ENCODE measurements around the gene ABCC4. TPM values are rescaled to one million over a fixed set of nuclear protein-coding genes. Genes with fewer than 3 reads are reported as not detected.
"Not testable (repeated sequence)": the region's sequence is repeated elsewhere in the genome, so short reads cannot be mapped to it uniquely, and the experiment has no call there.

The ABCC4 gene
- total RNA-seq, 1 donor from 2014 or later, result 10.6 TPM

- H3K4me3 Mint-ChIP-seq (ENCODE audit: unreplicated experiment), result no peak overlapping the region
- peaks cover 62% of the 10 kb centered on the region for H3K4me1 Mint-ChIP-seq (ENCODE audit: low read depth)
- peak overlapping the region; percentile 87 for H3K27ac Mint-ChIP-seq (ENCODE audit: unreplicated experiment)
- H3K27me3 Mint-ChIP-seq (ENCODE audit: low read depth), result no peaks in the 10 kb centered on the region
- H3K36me3 Mint-ChIP-seq (ENCODE audit: low read depth), result peaks cover 2% of the 10 kb centered on the region
- peaks cover 6% of the 10 kb centered on the region for H3K9me3 Mint-ChIP-seq (ENCODE audit: low read depth)
- TF ChIP-seq, protein P1, sequence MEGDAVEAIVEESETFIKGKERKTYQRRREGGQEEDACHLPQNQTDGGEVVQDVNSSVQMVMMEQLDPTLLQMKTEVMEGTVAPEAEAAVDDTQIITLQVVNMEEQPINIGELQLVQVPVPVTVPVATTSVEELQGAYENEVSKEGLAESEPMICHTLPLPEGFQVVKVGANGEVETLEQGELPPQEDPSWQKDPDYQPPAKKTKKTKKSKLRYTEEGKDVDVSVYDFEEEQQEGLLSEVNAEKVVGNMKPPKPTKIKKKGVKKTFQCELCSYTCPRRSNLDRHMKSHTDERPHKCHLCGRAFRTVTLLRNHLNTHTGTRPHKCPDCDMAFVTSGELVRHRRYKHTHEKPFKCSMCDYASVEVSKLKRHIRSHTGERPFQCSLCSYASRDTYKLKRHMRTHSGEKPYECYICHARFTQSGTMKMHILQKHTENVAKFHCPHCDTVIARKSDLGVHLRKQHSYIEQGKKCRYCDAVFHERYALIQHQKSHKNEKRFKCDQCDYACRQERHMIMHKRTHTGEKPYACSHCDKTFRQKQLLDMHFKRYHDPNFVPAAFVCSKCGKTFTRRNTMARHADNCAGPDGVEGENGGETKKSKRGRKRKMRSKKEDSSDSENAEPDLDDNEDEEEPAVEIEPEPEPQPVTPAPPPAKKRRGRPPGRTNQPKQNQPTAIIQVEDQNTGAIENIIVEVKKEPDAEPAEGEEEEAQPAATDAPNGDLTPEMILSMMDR (IDR thresholded peaks at IDR 0.05), result no peak
- DNase-seq (ENCODE audit: low spot score), result no peak
Observed at GRCh38 chr13:95269756-95270155, 31.5 kb downstream of the ABCC4 start.

DNA sequence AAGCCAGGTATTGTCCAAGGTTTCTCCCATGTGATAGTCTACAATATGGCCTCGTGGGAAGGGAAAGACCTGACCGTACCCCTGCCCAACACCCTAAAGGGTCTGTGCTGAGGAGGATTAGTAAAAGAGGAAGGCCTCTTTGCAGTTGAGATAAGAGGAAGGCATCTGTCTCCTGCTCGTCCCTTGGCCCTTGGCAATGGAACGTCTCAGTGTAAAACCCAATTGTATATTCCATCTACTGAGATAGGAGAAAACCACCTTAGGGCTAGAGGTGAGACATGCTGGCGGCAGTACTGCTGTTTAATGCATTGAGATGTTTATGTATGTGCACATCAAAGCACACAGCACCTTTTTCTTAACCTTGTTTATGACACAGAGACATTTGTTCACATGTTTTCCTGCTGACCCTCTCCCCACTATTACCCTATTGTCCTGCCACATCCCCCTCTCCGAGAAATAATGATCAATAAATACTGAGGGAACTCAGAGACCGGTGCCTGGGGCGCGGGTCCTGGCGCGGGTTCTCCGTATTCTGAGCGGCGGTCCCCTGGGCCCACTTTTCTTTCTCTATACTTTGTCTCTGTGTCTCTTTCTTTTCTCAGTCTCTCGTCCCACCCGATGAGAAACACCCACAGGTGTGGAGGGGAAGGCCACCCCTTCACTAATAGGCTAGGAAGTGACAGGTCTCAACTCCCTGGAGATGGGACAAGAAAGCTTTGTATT, 32.7 kb downstream of the ABCC4 start:
- H3K4me1 Mint-ChIP-seq (ENCODE audit: low read depth), result peaks cover 51% of the 10 kb centered on the region
- peak overlapping the region; percentile 94 for H3K27ac Mint-ChIP-seq (ENCODE audit: unreplicated experiment)
- not testable (repeated sequence) for H3K36me3 Mint-ChIP-seq (ENCODE audit: low read depth); DNase-seq (ENCODE audit: low spot score); H3K27me3 Mint-ChIP-seq (ENCODE audit: low read depth); H3K4me3 Mint-ChIP-seq (ENCODE audit: unreplicated experiment); H3K9me3 Mint-ChIP-seq (ENCODE audit: low read depth)

- TF ChIP-seq, protein P1 (IDR thresholded peaks at IDR 0.05), result no peak
- Mint-ChIP-seq H3K27me3 (ENCODE audit: low read depth) (no peaks in the 10 kb centered on the region), H3K27ac (ENCODE audit: unreplicated experiment) (peak overlapping the region; percentile 94), H3K36me3 (ENCODE audit: low read depth) (peaks cover 3% of the 10 kb centered on the region), H3K9me3 (ENCODE audit: low read depth) (peaks cover 6% of the 10 kb centered on the region), H3K4me1 (ENCODE audit: low read depth) (peaks cover 50% of the 10 kb centered on the region), H3K4me3 (ENCODE audit: unreplicated experiment) (no peak overlapping the region)
- DNase-seq (ENCODE audit: low spot score), result no peak
Observed at GRCh38 chr13:95267662-95268342, 33.4 kb downstream of the ABCC4 start.

GRCh38 chr13:95264225-95264624, 37.0 kb downstream of the ABCC4 start:
- TF ChIP-seq, protein P1 (IDR thresholded peaks at IDR 0.05), result no peak
- Mint-ChIP-seq H3K4me1 (ENCODE audit: low read depth) (peaks cover 20% of the 10 kb centered on the region), H3K9me3 (ENCODE audit: low read depth) (peaks cover 6% of the 10 kb centered on the region), H3K27ac (ENCODE audit: unreplicated experiment) (no peak overlapping the region), H3K36me3 (ENCODE audit: low read depth) (peaks cover 4% of the 10 kb centered on the region), H3K27me3 (ENCODE audit: low read depth) (no peaks in the 10 kb centered on the region), H3K4me3 (ENCODE audit: unreplicated experiment) (no peak overlapping the region)
- no peak for DNase-seq (ENCODE audit: low spot score)

DNA sequence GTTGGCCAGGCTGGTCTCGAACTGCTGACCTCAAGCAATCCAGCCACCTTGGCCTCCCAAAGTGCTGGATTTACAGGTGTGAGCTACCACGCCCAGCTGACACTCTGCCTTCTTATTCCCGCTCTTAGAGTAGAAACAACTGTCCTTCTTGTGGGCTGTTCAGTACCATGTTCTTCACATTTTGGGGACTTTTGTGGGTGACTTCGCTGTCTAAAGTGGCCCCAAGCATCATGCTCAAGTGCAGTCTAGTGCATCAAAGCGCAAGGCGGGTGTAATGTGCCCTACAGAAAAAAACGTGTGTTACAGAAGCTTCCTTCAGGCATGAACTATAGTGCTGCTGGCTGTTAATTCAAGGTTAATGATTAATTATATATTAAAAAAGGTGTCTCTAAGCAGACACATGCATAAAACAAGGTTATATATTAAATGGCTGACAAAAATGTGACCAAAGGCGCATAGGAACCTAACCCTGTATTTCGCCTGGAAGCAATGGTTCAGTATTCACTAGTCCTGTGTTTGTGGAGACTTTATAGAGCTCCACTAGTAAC, 38.3 kb downstream of the ABCC4 start:
- TF ChIP-seq, protein P1 (IDR thresholded peaks at IDR 0.05), result no peak
- no peak overlapping the region for H3K27ac Mint-ChIP-seq (ENCODE audit: unreplicated experiment)
- H3K9me3 Mint-ChIP-seq (ENCODE audit: low read depth), result peaks cover 6% of the 10 kb centered on the region
- H3K4me3 Mint-ChIP-seq (ENCODE audit: unreplicated experiment), result no peak overlapping the region
- H3K27me3 Mint-ChIP-seq (ENCODE audit: low read depth), result no peaks in the 10 kb centered on the region
- peaks cover 4% of the 10 kb centered on the region for H3K36me3 Mint-ChIP-seq (ENCODE audit: low read depth)
- DNase-seq (ENCODE audit: low spot score), result no peak
- peaks cover 9% of the 10 kb centered on the region for H3K4me1 Mint-ChIP-seq (ENCODE audit: low read depth)
